ENCODE measurements around the gene HIVEP3. TPM values are rescaled to one million over a fixed set of nuclear protein-coding genes. Genes with fewer than 3 reads are reported as not detected.

The HIVEP3 gene
- total RNA-seq, 1 experiment from 2014 or later = 11.0 TPM

DNA sequence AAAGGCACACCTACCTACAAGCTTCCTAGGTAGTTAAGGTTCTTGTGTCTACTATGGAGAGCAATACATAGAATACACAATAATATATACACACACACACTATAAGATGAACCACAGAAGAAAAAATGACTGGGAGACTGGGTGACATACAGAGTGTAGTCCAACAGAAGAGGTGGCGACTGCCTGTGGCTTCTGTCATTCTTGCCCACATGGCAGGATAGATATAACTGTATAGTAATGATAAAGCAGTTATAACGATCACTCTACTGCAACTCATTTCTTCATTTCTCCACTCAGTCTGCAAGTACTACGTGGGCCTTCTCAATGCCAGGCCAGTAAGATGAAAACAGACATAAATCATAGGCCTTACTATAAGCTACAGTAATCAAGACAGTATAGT, 320.4 kb downstream of the HIVEP3 start:
- H3F3A ChIP-seq (ENCODE audit: insufficient read depth, low read depth) = no peaks in the 10 kb centered on the region
- H3K4me2 ChIP-seq = no peak overlapping the region
- no peaks in the 10 kb centered on the region for H3K9me3 ChIP-seq (ENCODE audit: insufficient read depth, low read depth)
- H4K20me1 ChIP-seq (ENCODE audit: insufficient read depth) = no peaks in the 10 kb centered on the region
- no peak for DNase-seq
- H3K4me1 ChIP-seq (replicated peaks; ENCODE audit: insufficient read depth) = no peaks in the 10 kb centered on the region
- TF ChIP-seq, protein P1, sequence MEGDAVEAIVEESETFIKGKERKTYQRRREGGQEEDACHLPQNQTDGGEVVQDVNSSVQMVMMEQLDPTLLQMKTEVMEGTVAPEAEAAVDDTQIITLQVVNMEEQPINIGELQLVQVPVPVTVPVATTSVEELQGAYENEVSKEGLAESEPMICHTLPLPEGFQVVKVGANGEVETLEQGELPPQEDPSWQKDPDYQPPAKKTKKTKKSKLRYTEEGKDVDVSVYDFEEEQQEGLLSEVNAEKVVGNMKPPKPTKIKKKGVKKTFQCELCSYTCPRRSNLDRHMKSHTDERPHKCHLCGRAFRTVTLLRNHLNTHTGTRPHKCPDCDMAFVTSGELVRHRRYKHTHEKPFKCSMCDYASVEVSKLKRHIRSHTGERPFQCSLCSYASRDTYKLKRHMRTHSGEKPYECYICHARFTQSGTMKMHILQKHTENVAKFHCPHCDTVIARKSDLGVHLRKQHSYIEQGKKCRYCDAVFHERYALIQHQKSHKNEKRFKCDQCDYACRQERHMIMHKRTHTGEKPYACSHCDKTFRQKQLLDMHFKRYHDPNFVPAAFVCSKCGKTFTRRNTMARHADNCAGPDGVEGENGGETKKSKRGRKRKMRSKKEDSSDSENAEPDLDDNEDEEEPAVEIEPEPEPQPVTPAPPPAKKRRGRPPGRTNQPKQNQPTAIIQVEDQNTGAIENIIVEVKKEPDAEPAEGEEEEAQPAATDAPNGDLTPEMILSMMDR (conservative IDR thresholded peaks at IDR 0.05) = no peak
- no peak for TF ChIP-seq EZH2 (IDR thresholded peaks at IDR 0.05; ENCODE audit: low read depth)
- intact Hi-C loops (cut with micrococcal nuclease; ENCODE audit: unreplicated experiment) = no loop called here
- H3K9me2 ChIP-seq (ENCODE audit: insufficient read depth) = no peaks in the 10 kb centered on the region
- ChIA-PET POLR2A (ENCODE audit: unreplicated experiment) (no interaction called here), CTCF (no interaction called here)
- no TSS peak for BruUV-seq (replicated peaks)
- H2AFZ ChIP-seq = no peak overlapping the region
- no peaks in the 10 kb centered on the region for H3K79me2 ChIP-seq (ENCODE audit: low read depth)
- H3K4me3 ChIP-seq = no peak overlapping the region
- H3K36me3 ChIP-seq (ENCODE audit: low read depth) = no peaks in the 10 kb centered on the region
- no peaks in the 10 kb centered on the region for H3K27me3 ChIP-seq (ENCODE audit: insufficient read depth, low read depth)
- H3K27ac ChIP-seq = no peak overlapping the region

GRCh38 chr1:41592451-41593125, 326.1 kb downstream of the HIVEP3 start:
- Histone ChIP-seq H3K4me2 (no peak overlapping the region), H3K79me2 (ENCODE audit: low read depth) (no peaks in the 10 kb centered on the region), H4K20me1 (ENCODE audit: insufficient read depth) (no peaks in the 10 kb centered on the region), H3F3A (ENCODE audit: insufficient read depth, low read depth) (no peaks in the 10 kb centered on the region), H3K36me3 (ENCODE audit: low read depth) (no peaks in the 10 kb centered on the region), H3K4me3 (no peak overlapping the region), H3K4me1 (replicated peaks; ENCODE audit: insufficient read depth) (no peaks in the 10 kb centered on the region), H3K9me2 (ENCODE audit: insufficient read depth) (no peaks in the 10 kb centered on the region), H2AFZ (no peak overlapping the region), H3K27ac (no peak overlapping the region), H3K27me3 (ENCODE audit: insufficient read depth, low read depth) (no peaks in the 10 kb centered on the region), H3K9me3 (ENCODE audit: insufficient read depth, low read depth) (no peaks in the 10 kb centered on the region)
- DNase-seq = no peak
- BruUV-seq (replicated peaks) = no TSS peak
- CTCF ChIA-PET = no interaction called here
- intact Hi-C loops (cut with micrococcal nuclease; ENCODE audit: unreplicated experiment) = no loop called here
- POLR2A ChIA-PET (ENCODE audit: unreplicated experiment) = no interaction called here
- TF ChIP-seq, protein P1 (conservative IDR thresholded peaks at IDR 0.05) = no peak
- no peak for TF ChIP-seq EZH2 (IDR thresholded peaks at IDR 0.05; ENCODE audit: low read depth)

- intact Hi-C loops (cut with micrococcal nuclease; ENCODE audit: unreplicated experiment) = no loop called here
- Histone ChIP-seq H3K9me3 (ENCODE audit: insufficient read depth, low read depth) (no peaks in the 10 kb centered on the region), H3K4me3 (no peak overlapping the region), H3K4me1 (replicated peaks; ENCODE audit: insufficient read depth) (no peaks in the 10 kb centered on the region), H3K27me3 (ENCODE audit: insufficient read depth, low read depth) (no peaks in the 10 kb centered on the region), H3K4me2 (no peak overlapping the region), H3K27ac (no peak overlapping the region), H3K79me2 (ENCODE audit: low read depth) (no peaks in the 10 kb centered on the region), H4K20me1 (ENCODE audit: insufficient read depth) (no peaks in the 10 kb centered on the region), H3K36me3 (ENCODE audit: low read depth) (no peaks in the 10 kb centered on the region), H3K9me2 (ENCODE audit: insufficient read depth) (no peaks in the 10 kb centered on the region), H2AFZ (no peak overlapping the region), H3F3A (ENCODE audit: insufficient read depth, low read depth) (no peaks in the 10 kb centered on the region)
- POLR2A ChIA-PET (ENCODE audit: unreplicated experiment) = no interaction called here
- CTCF ChIA-PET = no interaction called here
- DNase-seq = no peak
- TF ChIP-seq, protein P1 (conservative IDR thresholded peaks at IDR 0.05) = no peak
- no peak for TF ChIP-seq EZH2 (IDR thresholded peaks at IDR 0.05; ENCODE audit: low read depth)
- BruUV-seq (replicated peaks) = no TSS peak
Observed at GRCh38 chr1:41591891-41592290, 326.8 kb downstream of the HIVEP3 start.
